Liver (tissue), 3 donors: ENCODE results near the gene AHI1.

Source experiments
- FOXA1 ChIP-seq: IDR thresholded peaks from 2 replicates; pipeline ENCODE4 v1.6.1; 2016; ENCODE audit warnings: antibody characterized with exemption
- HNF4A ChIP-seq, 2 donors: conservative IDR thresholded peaks; 2 replicates each; pipeline ENCODE4 v1.6.1; 2016; ENCODE audit warnings: antibody characterized with exemption in 2 of 2, mild to moderate bottlenecking in 2 of 2
- HNF4G ChIP-seq: IDR thresholded peaks from 2 replicates; pipeline ENCODE4 v1.6.1; 2016; ENCODE audit warnings: antibody characterized with exemption
- RAD21 ChIP-seq, 2 donors: IDR thresholded peaks; 2 replicates each; pipeline ENCODE4 v1.6.1; 2016; ENCODE audit warnings: antibody characterized with exemption in 2 of 2, mild to moderate bottlenecking in 2 of 2
- SP1 ChIP-seq: IDR thresholded peaks from 2 replicates; pipeline ENCODE4 v1.6.1; 2018; ENCODE audit warnings: antibody characterized with exemption, mild to moderate bottlenecking
- YY1 ChIP-seq: IDR thresholded peaks from 2 replicates; pipeline ENCODE4 v1.6.1; 2016; ENCODE audit warnings: antibody characterized with exemption, mild to moderate bottlenecking
- TF ChIP-seq, protein P1 (sequence below): fragments of 150-350 bp; IDR thresholded peaks from 2 replicates; pipeline ENCODE4 v1.5.1; 2017; ENCODE audit warnings: improper control_type of control experiment, low read depth, low read length; ENCODE audit not compliant: missing input control
- TF ChIP-seq, protein P2 (sequence below): IDR thresholded peaks from 2 replicates; pipeline ENCODE4 v1.6.1; 2016; ENCODE audit warnings: antibody characterized with exemption
- donor health status: healthy.
- donor health status: healthy.

DNA sequence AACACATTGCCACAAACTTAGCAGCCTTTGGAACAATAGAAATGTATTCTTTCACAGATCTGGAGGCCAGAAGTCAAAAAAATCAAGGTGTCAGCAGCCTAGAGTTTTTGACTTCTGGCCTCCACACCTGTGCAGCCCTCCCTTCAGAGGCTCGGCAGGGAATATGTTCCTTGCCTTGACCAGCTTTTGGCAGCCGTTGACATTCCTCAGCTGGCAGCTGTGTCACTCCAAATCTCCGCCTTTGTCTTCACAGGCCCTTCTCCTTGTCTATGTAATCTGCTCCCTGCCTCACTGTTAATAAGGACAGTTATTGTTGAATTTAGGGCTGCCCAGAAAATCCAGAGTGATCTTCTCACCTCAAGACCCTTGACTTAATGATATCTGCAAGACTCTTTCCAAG, 17.2 kb upstream of the AHI1 start:
- TF ChIP-seq SP1 = no peak
- TF ChIP-seq, protein P1, sequence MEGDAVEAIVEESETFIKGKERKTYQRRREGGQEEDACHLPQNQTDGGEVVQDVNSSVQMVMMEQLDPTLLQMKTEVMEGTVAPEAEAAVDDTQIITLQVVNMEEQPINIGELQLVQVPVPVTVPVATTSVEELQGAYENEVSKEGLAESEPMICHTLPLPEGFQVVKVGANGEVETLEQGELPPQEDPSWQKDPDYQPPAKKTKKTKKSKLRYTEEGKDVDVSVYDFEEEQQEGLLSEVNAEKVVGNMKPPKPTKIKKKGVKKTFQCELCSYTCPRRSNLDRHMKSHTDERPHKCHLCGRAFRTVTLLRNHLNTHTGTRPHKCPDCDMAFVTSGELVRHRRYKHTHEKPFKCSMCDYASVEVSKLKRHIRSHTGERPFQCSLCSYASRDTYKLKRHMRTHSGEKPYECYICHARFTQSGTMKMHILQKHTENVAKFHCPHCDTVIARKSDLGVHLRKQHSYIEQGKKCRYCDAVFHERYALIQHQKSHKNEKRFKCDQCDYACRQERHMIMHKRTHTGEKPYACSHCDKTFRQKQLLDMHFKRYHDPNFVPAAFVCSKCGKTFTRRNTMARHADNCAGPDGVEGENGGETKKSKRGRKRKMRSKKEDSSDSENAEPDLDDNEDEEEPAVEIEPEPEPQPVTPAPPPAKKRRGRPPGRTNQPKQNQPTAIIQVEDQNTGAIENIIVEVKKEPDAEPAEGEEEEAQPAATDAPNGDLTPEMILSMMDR = no peak
- no peak for TF ChIP-seq HNF4A (conservative IDR thresholded peaks at IDR 0.05)
- TF ChIP-seq YY1 = no peak
- no peak for TF ChIP-seq RAD21 (IDR thresholded peaks at IDR 0.05)
- TF ChIP-seq, protein P2, sequence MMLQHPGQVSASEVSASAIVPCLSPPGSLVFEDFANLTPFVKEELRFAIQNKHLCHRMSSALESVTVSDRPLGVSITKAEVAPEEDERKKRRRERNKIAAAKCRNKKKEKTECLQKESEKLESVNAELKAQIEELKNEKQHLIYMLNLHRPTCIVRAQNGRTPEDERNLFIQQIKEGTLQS = no peak
- TF ChIP-seq HNF4G = no peak
- no peak for TF ChIP-seq FOXA1
